ENCODE measurements around the gene L3MBTL1. TPM values are rescaled to one million over a fixed set of nuclear protein-coding genes. Genes with fewer than 3 reads are reported as not detected.
A peak's percentile ranks its signal among the peaks of the same experiment; 100 is the strongest.

L3MBTL1 gene
- total RNA-seq, 1 donor from 2014 or later: 8.9 TPM

DNA sequence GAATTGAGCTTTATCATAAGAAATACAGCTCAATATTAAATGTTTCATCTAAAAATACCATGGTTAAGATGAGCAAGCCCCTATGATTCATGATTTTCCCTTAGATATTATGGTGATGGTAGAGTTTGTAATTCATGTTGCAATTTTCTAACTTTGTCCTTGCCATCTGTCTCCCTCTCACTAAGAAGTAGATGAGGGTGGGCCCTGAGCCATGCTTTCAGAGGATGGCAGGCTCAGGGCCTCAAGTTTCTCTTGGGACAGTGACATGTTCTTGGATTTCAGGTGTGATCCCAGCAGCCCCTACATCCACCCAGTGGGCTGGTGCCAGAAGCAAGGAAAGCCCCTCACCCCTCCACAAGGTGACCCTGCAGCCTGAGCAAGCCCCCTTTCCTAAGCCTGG is 25.6 kb downstream of the L3MBTL1 start:
- Mint-ChIP-seq H3K27ac (no peak overlapping the region), H3K4me3 (no peak overlapping the region), H3K36me3 (ENCODE audit: low read depth) (no peaks in the 10 kb centered on the region), H3K4me1 (ENCODE audit: low read depth) (no peaks in the 10 kb centered on the region), H3K27me3 (ENCODE audit: insufficient read depth) (peaks cover 4% of the 10 kb centered on the region), H3K9me3 (no peaks in the 10 kb centered on the region)
- intact Hi-C loops (cut with micrococcal nuclease): no loop called here
- DNase-seq (ENCODE audit: low spot score): no peak

DNA sequence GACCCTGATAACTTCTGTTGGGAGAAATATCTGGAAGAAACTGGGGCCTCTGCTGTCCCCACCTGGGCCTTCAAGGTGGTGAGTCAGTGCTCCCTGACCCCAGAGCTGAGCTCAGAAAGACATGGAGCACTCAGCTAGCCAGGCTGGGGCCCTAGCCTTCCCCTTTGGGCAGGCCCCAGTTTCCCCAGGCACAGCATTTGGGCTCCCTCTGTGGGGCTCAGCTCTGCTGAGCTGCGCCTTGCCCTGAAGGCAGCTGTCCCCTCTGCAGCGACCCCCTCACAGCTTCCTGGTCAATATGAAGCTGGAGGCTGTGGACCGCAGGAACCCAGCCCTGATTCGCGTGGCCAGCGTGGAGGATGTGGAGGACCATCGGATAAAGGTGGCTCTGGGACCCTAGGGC is 26.5 kb downstream of the L3MBTL1 start:
- no peaks in the 10 kb centered on the region for H3K36me3 Mint-ChIP-seq (ENCODE audit: low read depth)
- H3K4me3 Mint-ChIP-seq: no peak overlapping the region
- H3K9me3 Mint-ChIP-seq: no peaks in the 10 kb centered on the region
- H3K27ac Mint-ChIP-seq: no peak overlapping the region
- no peak for DNase-seq (ENCODE audit: low spot score)
- intact Hi-C loops (cut with micrococcal nuclease): no loop called here
- H3K4me1 Mint-ChIP-seq (ENCODE audit: low read depth): no peaks in the 10 kb centered on the region
- peaks cover 4% of the 10 kb centered on the region for H3K27me3 Mint-ChIP-seq (ENCODE audit: insufficient read depth)

- Mint-ChIP-seq H3K9me3 (no peaks in the 10 kb centered on the region), H3K27me3 (ENCODE audit: insufficient read depth) (no peaks in the 10 kb centered on the region), H3K36me3 (ENCODE audit: low read depth) (no peaks in the 10 kb centered on the region), H3K4me1 (ENCODE audit: low read depth) (no peaks in the 10 kb centered on the region), H3K27ac (no peak overlapping the region), H3K4me3 (no peak overlapping the region)
- DNase-seq (ENCODE audit: low spot score): no peak
- intact Hi-C loops (cut with micrococcal nuclease): no loop called here
Measured at GRCh38 chr20:43534791-43535350, 27.4 kb downstream of the L3MBTL1 start.

DNA sequence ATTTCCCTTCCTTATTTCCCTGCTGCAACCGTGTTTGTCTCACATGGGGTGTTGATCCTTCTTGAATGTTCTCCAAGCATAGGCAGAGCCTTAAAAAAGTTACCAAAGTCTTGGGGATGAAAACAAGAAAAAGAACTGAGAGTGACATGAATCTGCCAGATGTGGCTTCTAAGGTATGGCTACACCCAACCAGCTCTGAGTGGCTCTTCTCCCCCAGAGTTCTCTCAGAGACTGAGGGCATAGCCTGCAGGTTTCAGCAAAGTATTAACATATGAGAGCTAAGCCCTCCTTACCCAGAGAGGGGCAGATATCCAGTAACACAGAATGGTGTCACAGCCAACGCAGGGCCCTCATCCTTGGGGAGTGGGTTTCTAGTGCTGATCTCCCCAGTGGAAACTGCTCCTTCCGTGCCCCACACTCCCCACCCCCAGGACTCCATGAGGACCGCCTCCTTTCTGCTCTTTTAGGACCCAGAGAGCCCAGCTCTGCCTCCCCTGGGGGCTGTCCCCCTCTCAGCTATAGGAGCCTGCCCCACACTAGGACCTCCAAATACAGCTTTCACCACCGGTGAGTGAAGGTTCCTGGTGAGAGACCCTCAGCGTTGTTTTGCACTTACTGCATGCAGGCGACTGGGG is 28.0 kb downstream of the L3MBTL1 start:
- Mint-ChIP-seq H3K36me3 (ENCODE audit: low read depth) (no peaks in the 10 kb centered on the region), H3K4me3 (no peak overlapping the region)
- intact Hi-C loops (cut with micrococcal nuclease): no loop called here

GRCh38 chr20:43536041-43536816 is 28.7 kb downstream of the L3MBTL1 start:
- intact Hi-C loops (cut with micrococcal nuclease): no loop called here
- DNase-seq (ENCODE audit: low spot score): no peak
- Mint-ChIP-seq H3K36me3 (ENCODE audit: low read depth) (no peaks in the 10 kb centered on the region), H3K4me1 (ENCODE audit: low read depth) (no peaks in the 10 kb centered on the region), H3K27me3 (ENCODE audit: insufficient read depth) (no peaks in the 10 kb centered on the region), H3K9me3 (no peaks in the 10 kb centered on the region), H3K4me3 (no peak overlapping the region), H3K27ac (no peak overlapping the region)

More for the DNA sequence above, 28.0 kb downstream of the L3MBTL1 start:
- H3K27me3 Mint-ChIP-seq (ENCODE audit: insufficient read depth): no peaks in the 10 kb centered on the region
- H3K27ac Mint-ChIP-seq: no peak overlapping the region
- H3K4me1 Mint-ChIP-seq (ENCODE audit: low read depth): no peaks in the 10 kb centered on the region
- H3K9me3 Mint-ChIP-seq: no peaks in the 10 kb centered on the region
- no peak for DNase-seq (ENCODE audit: low spot score)

GRCh38 chr20:43536817-43537440 is 29.4 kb downstream of the L3MBTL1 start:
- Mint-ChIP-seq H3K36me3 (ENCODE audit: low read depth) (no peaks in the 10 kb centered on the region), H3K27ac (no peak overlapping the region), H3K4me3 (no peak overlapping the region), H3K9me3 (no peaks in the 10 kb centered on the region), H3K4me1 (ENCODE audit: low read depth) (no peaks in the 10 kb centered on the region), H3K27me3 (ENCODE audit: insufficient read depth) (no peaks in the 10 kb centered on the region)
- intact Hi-C loops (cut with micrococcal nuclease): no loop called here
- DNase-seq (ENCODE audit: low spot score): no peak

DNA sequence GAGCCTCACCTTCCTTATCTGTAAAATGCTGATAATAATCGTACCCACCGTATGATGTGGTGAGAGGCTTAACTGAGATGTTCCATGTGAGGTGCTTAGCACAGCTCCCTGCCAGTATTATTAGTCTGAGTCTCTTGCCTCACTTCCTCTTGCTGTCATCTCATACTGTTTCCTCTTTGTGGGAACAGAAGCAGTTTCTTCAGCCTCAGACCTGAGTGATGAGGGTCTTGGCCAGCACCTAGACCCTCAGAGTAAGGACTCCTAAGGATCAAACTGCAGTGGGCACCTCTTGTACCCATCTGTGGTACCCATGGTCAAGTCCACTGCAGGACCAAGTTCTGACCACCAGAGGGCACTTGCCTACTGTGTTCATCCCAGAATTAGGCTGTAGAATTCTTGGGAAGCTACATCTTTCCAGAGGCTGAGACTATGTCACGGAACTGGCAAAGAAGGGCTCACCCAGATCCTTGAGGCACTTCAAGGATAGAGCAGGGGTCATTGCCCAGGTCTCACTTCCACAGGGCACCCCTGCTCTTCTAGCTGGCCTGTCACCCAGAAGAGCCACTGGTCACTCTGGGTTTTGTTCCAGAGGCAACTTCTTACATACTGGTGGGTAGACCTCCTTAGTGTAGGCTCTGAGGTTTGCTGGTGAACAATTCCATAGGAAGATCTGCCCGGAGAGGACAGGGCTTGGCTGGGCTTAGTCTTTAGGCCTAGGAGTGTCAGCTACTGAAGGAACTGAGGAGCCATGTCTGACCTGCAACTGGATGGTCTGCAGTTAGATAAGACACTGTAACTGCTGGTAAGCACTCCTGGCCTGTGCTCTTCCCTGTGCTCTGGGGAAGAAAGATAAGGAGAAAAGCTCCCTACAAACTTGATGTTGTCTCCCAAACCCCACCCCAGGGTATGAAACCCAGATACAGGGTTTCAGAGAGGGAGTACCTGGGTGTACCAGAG is 30.7 kb downstream of the L3MBTL1 start:
- intact Hi-C loops (cut with micrococcal nuclease): loop anchor here (1.0 kb wide), 4 partner anchors 89 to 555 kb away; no protein-coding TSS in a partner anchor
- Mint-ChIP-seq H3K4me1 (ENCODE audit: low read depth) (no peaks in the 10 kb centered on the region), H3K36me3 (ENCODE audit: low read depth) (no peaks in the 10 kb centered on the region), H3K9me3 (no peaks in the 10 kb centered on the region), H3K27me3 (ENCODE audit: insufficient read depth) (no peaks in the 10 kb centered on the region), H3K4me3 (no peak overlapping the region), H3K27ac (no peak overlapping the region)
- DNase-seq (ENCODE audit: low spot score): peak; percentile 18

DNA sequence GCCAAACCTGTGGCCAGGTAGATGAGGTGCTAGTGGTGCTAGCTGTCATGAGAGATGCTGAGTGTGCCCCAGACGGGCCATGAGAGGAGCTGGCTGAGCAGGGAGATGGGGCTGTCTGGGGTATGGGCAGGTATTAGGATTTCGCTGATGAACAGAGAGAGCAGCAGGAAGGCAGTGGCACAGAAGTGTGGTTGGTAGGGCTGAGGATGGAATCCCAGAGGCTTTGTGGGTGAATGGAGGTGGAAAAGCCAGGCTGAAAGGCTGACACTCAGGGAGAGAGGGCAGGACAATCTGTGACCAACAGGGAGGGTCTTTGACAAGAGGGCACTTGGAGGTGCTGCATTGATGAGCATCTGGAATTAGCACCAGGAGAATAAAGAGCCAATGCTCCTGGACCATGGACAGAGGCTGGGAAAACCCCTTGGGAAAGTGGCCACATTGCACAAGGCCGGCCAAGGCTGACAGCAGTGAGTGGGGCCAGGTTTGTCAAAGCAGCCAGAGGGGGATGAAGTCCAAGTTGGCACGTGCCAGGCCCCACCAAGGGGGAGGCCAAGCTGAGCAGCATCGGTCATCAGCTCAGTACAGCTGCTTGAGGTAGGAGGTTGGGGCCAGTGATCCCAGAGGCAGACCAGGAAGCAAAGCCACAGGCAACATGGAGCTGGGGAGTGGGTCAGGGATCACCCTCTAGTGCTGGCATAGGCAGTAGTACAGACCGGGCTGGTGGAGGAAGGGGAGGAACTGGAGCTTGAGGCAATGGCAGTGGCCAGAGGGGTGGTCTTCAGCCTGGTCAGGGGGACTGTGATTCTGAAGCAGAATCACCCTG is 31.6 kb downstream of the L3MBTL1 start:
- no peaks in the 10 kb centered on the region for H3K27me3 Mint-ChIP-seq (ENCODE audit: insufficient read depth)
- H3K27ac Mint-ChIP-seq: no peak overlapping the region
- no peaks in the 10 kb centered on the region for H3K36me3 Mint-ChIP-seq (ENCODE audit: low read depth)
- no peak for DNase-seq (ENCODE audit: low spot score)
- H3K9me3 Mint-ChIP-seq: no peaks in the 10 kb centered on the region
- H3K4me3 Mint-ChIP-seq: no peak overlapping the region
- no peaks in the 10 kb centered on the region for H3K4me1 Mint-ChIP-seq (ENCODE audit: low read depth)
- intact Hi-C loops (cut with micrococcal nuclease): loop anchor here (1.0 kb wide), 4 partner anchors 90 to 554 kb away; no protein-coding TSS in a partner anchor

DNA sequence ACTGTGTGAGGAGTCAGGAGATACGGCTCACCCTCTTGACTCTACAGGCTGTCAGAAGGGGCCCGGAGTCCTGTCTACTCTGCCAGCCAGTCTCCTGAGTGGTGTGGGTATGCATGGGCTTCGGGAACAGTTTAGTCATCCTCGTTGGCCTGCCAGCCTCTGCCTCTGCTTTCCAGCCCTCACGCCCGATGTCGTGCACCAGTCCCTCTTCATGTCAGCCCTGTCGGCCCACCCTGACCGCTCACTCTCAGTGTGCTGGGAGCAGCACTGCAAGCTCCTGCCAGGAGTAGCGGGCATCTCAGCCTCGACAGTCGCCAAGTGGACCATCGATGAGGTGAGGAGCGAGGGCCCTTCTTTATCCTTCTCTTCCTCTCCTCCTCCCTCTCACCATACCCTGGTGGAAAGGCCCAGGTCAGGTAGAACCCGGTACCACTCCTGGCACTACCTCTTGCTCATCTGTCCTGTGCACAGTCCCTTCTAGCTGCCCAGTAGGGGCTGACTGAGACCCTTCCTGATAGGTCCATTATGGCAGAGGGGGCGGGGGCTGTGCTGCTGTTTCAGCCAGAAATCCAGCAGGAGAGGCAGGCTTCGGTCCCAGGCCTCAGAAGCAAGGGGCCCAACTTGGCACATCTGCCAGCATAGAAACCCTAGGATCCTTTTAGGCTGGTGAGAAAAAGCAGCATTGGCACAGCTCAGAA is 32.6 kb downstream of the L3MBTL1 start:
- Mint-ChIP-seq H3K27ac (no peak overlapping the region), H3K27me3 (ENCODE audit: insufficient read depth) (no peaks in the 10 kb centered on the region), H3K4me1 (ENCODE audit: low read depth) (no peaks in the 10 kb centered on the region), H3K4me3 (no peak overlapping the region), H3K9me3 (no peaks in the 10 kb centered on the region), H3K36me3 (ENCODE audit: low read depth) (no peaks in the 10 kb centered on the region)
- DNase-seq (ENCODE audit: low spot score): no peak
- intact Hi-C loops (cut with micrococcal nuclease): no loop called here

DNA sequence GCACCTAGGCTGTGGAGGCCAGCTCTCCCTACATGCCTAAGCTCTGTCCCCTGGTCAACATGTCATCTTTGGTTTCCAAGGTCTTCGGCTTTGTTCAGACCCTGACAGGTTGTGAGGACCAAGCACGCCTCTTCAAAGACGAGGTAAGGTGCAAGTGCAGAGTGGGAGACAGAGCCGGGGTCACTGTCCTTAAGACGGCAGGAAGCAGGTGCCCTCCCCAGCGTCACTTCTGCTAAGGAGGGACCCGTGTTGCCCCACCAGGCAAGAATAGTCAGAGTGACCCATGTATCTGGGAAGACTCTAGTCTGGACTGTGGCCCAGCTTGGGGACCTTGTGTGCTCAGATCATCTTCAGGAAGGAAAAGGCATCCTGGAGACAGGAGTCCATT is 33.2 kb downstream of the L3MBTL1 start:
- H3K27me3 Mint-ChIP-seq (ENCODE audit: insufficient read depth): no peaks in the 10 kb centered on the region
- no peak overlapping the region for H3K27ac Mint-ChIP-seq
- H3K9me3 Mint-ChIP-seq: no peaks in the 10 kb centered on the region
- no peaks in the 10 kb centered on the region for H3K36me3 Mint-ChIP-seq (ENCODE audit: low read depth)
- DNase-seq (ENCODE audit: low spot score): no peak
- no peaks in the 10 kb centered on the region for H3K4me1 Mint-ChIP-seq (ENCODE audit: low read depth)
- no peak overlapping the region for H3K4me3 Mint-ChIP-seq
- intact Hi-C loops (cut with micrococcal nuclease): loop anchor here (1.0 kb wide), 1 partner anchor 29 kb away; no protein-coding TSS in a partner anchor

- H3K27ac Mint-ChIP-seq: no peak overlapping the region
- intact Hi-C loops (cut with micrococcal nuclease): loop anchor here (1.0 kb wide), 1 partner anchor 30 kb away; no protein-coding TSS in a partner anchor
- no peak overlapping the region for H3K4me3 Mint-ChIP-seq
- no peaks in the 10 kb centered on the region for H3K4me1 Mint-ChIP-seq (ENCODE audit: low read depth)
- H3K9me3 Mint-ChIP-seq: no peaks in the 10 kb centered on the region
- DNase-seq (ENCODE audit: low spot score): no peak
- H3K27me3 Mint-ChIP-seq (ENCODE audit: insufficient read depth): no peaks in the 10 kb centered on the region
- no peaks in the 10 kb centered on the region for H3K36me3 Mint-ChIP-seq (ENCODE audit: low read depth)
Measured at GRCh38 chr20:43541214-43541613, 33.7 kb downstream of the L3MBTL1 start.

All from activated T-helper 1 cell treated with anti-CD3 and anti-CD28 coated beads, Interleukin-12 subunit alpha, Interleukin-12 subunit beta, Interleukin-2, Interleukin-4 antibody, amounts not matched to agents 30 ng/mL and 10 ng/mL and 1 ng/mL, durations not matched to agents 14 hours and 24 hours and 36 hours (primary cell).